HG02840 (cell line): ENCODE measurements around the gene ABHD17A.

ENCODE experiments used
- ATAC-seq: cut with Tn5 transposase; IDR thresholded peaks from one replicate; pipeline ENCODE4 v1.9.1; 2021; ENCODE audit warnings: mild to moderate bottlenecking, moderate library complexity, moderate number of reproducible peaks; ENCODE audit not compliant: unreplicated experiment, low FRiP score

ABHD17A gene

DNA sequence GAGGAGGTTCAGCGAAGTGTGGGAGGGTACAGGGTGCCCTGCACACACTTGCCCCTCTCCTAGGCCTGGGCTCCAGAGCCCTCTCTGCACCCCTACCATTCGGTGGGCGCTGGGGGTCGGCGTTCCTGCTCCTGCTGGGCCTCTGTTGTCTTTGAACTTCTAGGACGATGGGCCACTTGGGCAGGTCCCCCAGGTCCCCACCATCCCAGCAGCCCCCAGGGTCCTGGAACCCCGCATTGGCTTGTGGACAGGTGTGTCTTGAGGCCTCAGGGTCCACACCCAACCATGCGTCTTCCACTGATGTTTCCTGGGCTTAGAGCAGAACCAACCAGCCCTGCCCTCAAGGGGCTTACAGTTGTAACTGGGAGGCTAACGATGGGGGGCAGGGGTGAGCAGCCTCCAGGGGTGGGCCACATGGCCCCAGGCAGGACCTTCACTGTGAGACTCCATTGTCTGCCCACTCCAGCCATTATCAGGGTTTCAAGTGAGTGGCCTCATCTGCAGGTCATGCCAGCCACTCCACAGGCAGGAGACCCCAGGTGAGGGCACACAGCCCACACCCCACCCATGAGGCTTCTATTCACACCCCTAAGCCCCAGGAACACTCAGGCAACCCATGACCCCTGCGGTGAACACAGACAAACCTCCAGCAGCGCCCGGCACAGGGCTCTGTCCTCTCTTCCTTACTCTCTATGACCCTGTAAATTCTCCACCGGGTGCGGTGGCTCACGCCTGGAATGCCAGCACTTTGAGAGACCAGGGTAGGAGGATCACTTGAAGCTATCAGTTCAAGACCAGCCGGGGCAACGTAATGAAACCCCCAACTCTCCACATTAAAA lies 19.9 kb downstream of the ABHD17A start:
- ATAC-seq = no peak

DNA sequence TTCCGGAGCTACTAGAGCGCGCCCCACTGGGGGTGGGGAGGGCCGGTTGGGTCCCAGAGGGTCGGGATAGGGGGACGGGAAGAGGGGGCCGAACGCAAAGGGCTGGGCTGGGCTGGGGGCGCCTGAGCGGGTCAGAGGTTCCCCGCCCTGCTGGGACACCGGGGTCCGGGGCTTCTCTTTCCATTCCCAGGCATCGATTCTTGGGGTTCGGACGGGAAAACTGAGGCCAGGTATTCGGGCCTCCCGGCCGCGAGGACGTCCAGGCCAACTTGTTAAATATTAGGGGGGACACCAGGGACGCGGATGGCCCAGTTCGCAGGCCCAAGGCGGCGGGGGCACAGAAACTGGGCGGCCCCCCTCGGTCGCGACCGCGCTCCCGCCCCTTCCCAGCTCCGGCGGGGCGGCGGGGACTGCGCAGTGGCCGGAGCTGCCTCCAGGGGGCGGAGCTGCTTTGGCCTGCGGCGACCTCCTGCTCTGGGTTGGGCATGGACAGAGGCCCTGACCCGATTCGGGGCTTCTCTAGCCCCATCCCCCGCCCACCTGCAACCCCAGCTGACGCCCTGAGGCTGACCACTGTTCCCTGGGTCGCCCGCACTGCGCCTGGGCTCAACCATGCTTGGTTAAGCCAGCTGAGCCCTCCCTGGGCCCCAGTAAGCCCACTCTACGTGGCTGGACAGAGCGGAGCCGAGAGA lies 20.7 kb downstream of the ABHD17A start:
- no peak for ATAC-seq

DNA sequence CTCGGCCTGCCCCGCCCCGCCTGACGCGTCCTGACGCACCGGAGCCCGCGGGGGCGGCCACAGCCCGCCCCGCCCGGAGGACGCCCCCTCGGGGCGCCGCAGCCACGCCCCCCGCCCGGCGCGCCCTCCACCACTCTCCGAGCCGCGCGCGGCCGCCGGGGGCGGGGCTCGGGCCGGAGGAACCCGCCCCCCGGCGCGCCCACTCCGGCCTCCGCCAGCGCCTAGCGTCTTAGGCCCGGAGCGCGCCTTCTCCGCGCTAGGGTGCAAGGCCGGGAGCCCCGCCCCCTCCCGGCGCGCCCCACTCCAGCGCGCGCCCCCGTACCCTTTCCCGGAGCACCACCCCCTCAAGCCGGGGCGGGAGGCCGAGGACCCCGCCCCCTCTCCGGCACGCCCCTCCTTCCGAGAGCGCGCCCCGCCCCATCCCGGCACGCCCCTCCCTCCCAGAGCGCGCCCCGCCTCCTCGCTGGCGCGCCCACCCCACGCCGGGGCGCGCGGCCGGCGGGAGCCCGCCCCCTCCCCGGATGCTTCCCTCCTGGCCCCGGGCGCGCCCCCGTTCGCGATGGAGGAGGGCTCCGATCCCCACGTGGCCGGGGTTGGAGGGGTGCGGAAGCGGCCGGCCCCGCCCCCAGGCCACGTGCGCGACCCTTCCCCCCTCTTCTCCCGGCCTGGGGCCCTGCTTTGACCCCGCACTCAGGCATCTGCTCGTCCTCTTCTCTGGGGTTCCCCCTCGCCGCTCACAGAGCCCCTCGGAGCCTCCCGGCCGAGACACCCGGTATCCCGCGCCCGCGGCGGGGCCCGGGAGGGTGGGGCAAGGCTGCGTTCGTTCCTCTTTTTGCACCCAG lies 21.4 kb downstream of the ABHD17A start:
- peak; percentile 53 for ATAC-seq

DNA sequence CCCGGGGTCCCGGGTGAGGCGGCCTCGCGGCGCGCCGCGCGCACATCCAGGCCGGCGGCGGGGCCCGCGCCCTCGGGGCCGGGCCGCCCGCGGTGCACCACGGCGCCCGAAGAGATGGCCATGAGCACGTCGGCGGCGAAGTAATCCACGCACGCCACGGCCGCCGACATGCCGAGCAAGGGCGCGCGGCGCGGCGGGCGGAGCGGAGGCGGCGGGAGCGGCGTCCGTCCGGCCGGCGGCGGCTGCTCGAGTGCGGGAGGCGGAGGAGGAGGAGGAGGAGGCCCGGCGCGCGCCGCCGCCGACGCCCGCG lies 22.0 kb downstream of the ABHD17A start, which contains the start of gene KLF16:
Gene KLF16, minus strand, starts transcription at position 252 of the 310 bp plus-strand sequence. Its CDS starts 82 bp downstream, at position 170.
- ATAC-seq = no peak

DNA sequence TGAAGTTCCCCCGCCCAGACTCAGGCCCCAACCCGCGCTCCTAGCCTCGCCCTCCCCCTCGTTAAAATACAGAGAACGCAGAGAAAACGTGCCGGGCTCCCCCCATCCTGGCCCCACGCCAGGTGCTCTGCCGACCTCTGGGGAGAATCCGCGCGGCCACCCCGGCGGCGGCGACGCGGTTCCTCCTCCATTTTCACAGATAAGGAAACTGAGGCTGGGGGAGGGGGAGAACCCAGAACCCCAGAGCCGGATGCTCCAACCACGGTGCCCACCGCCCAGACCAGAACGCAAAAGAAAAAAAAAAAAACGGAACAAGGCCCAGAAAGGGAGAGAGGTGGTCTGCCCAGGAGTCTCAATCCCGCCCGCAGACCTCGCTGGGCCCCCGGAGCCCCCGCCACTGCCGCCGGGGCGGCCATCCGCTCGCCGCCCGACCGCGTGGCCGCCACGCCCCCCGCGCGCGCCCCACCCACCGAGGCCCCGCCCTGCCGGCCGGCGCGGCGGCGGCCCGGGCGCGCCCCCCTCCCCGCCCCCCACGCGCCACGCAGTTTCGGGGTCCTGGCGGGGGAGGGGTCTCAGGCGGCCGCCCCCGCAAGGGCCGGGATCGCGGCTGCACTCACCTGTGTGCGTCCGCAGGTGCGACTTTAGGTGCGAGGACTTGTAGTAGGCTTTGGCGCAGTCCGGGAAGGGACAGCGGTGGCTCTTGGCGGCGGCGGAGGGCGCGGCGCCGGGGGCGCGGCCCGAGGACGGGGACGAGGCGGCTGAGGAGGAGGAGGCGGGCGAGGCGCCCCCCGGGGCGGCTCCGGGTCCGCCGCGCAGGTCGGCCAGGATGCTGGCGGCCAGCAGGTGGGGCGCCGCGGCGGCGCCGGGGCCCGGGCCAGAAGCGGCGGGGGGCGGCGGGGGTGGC lies 22.6 kb downstream of the ABHD17A start:
- ATAC-seq = peak; percentile 16

DNA sequence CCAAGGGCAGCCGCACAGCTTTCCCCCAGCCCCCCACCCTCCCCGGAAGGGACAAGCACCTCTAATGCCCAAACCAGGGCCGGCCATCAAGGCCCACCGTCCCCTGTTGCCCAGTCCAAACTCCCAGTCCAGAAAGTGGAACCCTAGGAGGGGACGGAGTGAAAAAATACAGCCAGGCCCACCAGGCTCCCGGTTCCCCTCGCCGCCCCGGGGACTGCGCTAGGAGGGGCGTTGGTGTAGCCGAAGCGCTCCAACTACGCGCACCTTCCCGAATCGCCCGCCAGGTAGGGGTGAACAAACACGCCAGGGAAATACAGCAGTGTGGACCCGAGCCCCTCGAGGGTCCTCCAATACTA lies 23.2 kb downstream of the ABHD17A start:
- no peak for ATAC-seq

DNA sequence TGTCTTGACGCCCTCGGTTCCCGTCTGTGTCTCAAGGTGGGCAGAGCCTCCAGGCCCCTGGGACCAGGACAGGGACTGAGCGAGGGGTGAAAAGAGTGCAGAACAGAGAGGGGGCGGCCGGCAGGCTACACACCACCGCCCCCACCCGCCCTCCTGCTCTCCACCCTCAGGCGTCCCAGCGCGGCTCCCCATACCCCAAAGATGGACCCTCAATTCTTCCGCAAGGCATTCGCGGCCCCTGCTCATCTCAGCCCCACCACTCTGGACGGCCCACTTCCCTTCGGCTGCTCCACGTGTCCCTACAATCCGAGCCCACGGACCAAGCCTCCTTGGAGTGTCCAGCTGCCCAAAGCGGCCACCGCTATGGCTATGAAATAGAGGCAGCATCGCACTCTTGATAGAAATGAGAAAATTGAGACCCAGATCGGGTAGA lies 23.7 kb downstream of the ABHD17A start:
- no peak for ATAC-seq

DNA sequence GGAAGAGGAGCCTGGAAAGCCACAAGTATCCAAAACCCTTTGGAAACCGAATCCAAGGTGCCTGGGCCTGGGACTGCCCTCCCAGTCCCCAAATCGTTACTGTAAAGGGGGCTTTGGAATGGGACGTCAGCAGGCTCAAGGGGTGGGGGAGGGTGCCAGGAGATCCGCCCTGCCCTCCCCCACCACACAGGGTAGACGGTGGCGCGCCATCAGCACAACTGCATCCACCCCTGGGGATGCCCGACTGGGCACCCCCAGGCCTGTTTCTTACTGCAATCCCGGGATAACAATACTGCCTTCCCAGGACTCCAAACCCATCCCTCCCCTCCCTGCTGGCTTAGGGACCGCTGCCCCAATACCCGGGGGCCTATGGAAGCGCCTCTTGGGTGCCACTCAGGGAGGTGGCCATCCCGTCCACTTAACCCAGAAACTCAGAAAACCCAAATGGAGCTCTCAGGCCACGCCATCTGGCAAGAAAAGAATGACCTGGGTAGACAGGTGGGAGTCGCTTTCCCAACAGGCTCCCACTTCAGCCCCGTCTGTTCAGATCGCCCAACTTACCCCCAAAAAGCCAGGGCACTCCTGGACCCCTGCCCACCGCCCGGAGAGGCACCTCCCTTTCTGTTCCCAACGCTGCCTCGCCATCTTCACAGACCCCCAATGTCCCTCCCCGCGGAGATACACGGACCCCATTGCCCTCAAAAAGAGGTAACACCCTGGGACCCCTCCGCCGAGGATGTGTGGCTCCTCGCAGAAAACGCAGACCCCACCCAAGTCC lies 24.3 kb downstream of the ABHD17A start:
- no peak for ATAC-seq

DNA sequence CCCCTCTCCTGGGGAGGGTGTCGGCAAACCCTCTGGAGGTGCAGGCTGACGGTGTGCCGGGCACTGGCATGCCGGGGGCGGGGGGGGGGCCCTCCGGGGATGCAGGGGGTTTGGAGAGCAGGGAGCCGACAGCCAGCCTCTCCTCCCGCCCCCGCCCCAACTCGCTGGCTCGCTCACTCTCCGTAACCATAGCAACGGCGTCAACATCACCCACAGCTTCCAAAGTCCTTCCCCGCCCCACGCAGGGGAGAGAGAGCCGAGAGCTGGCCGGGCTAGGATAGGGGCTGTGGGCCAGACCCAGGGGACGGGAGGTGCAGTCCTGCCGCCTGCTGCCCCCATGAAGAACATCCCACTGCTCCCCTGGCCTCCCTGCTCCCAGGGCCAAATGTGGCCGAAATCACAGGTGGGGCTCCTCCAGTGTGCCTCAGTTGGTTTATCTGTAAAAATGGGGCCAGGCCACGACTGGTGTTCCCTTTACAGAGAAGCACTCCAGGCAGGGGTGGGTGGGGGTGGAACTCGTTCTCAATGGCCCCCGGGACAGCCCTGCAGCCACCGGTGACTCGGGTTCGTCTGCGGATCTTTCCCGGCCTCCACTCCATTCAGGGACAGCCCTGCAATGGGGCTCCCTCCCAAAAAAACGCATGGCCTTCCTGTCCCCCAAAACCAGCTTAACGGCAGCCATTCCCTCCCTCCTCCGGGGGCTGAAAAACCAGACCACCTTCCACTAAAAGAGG lies 25.1 kb downstream of the ABHD17A start:
- no peak for ATAC-seq

DNA sequence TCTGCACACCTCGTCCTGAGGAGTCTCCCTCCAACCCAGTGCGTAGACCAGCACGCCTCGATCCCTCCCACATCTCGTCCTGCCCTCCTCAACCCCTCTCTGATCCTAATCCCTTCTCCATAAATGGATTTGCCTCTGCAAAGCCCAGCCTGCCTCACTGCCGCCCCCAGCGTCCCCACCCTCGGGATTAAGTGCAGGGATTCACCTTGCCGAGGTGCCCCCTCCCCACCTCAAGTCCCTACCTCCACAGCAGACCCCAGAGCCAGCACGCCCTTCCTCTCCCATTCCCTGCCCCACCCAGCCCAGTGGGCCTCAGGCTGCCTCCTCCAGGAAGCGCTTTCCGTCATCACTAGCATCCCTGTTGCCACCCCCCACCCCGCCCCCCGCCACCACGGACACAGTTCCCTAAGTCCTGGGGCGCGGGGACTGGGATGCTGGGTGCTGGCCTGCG lies 25.9 kb downstream of the ABHD17A start:
- ATAC-seq = no peak

DNA sequence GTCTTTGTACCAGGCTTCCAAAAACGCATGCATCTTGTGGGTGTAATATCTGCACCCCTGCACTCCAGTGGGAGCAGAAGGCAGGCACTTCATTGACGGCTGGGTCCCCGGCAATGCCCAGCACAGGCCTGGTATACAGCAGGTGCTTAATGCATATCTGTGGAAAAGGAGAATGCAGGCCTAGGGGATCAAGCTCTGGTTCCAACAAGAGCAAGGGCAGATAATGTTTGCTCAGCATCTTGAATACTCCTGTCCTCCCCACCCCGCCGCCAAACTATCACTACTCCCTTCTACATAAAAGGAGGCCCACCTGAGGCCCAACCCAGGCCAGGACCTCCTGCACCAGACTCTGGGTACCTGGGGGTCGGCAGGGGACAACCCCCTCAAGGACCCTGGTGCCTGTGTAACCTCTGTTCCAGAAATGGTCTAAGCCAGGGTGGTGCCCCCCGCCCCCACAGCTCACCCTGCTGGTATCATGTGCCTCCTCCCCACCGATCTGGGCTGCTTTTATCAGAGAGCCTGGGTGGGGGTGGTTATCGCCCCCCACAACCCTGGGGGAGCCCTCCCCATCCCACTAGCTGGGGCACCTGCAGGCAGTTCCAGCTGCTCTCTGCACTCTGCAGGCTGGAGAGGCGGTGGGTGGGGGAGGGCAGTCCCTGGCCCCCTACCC lies 26.7 kb downstream of the ABHD17A start:
- no peak for ATAC-seq

DNA sequence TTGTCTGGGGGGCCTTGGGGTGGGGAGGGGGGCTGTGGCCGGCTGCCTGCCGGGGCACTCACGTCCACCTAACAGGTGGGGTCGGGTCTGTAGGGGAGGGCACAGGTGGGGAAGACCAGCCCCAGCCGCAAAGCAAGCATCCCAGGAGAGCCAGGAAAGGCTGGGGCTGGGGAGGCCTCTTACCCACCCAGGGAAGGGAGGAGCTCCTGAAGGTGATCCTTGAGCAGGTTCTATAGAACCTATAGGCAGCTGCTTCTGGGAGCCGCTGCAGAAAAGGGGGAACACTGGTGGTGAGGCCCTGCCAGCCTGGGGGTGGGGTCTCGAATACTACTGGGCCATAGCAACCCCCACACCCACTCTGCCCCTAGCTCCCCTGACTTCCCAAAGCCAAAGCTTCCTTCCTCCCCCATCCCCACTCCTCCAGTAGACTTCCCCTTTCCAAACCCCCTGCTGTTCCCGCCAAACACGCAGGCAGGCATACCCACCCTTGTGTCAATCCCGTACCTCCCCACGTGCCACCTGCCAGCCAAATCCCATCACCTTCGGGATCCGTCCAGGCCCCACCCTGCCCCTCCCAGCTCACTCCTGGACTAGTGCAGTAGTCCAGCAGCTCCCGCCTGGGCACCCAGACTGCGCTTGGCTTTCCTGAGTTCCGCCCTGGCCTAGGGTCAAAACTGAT lies 27.5 kb downstream of the ABHD17A start:
- no peak for ATAC-seq

DNA sequence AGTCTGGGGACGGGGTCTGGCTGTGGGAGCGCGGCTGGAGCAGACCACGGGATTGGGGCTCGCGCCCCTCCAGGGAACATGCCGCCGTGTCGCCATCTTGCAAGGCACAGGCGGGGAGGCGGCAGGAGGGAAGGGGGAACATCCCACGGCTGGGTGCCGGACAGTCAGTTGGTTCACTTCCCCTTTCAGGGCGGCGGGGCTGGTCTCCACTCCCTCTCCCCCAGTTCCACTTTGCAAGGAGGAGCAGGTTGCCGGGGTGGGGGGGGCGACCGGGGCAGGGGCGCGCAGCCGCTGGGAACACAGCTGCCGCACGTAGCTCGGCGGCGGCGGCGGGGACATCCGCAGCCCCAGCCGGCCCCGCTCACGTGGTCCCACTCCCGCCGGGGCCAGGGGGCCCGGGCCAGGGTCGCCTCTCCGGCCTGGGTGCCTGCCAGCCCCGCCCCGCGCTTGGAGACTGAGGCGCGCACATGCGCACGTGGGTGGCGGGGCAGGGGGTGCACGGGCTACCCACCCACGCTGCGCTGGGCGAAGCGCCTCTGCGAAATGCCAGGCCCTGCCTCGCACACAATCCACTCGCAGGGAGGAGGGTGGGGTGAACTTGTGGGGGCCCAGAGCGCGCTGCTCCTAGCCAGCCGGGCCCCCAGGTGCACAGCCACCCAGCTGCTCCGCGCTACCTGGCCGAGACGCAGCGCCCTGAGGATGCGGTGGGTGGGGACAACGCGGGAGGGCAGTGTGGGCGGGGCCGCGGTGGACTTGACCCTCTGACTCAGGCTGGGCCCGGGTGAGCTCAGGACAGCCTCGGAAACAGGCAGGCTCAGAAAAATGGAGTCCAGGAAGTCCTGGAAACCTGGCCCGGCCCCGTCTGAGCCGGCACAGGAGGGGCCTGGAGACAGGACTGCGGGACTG lies 28.3 kb downstream of the ABHD17A start:
- no peak for ATAC-seq

DNA sequence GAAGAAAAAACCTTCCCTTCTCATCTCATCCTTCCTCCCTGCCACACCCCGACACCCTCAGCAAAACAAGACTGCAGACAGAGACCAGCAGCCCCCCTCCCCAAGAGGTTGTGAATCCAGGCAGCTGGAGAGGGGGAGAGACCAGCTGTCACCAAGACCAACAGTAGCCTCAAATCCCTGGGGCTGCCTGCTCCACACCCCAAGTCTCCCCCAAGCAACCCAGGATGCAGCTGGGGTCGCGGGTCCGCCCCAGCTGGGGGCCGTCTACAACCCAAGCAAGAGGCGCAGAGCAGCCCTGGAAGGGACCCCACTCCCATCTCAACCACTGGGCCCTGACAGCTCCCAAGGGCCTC lies 29.0 kb downstream of the ABHD17A start:
- ATAC-seq = no peak

DNA sequence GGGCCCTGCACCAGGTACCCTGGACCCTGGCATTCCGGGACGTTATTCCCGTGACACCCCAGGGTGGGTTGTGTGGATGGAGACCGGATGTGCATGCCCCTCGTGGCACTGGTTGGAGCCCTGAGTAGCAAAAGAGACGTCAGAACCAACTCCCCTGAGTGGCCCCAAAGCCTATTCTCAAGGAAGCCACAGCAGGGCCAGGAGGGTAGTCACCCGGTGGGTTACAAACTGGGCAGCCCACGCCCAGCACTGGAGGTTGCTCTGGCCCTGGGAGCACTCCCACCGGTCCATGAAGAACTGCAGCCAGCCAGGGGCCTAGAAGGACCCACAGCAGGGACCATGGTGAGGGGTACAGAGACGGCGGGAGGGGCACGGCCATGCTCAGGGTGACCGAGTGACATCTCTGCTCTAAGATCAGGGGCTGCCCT lies 29.5 kb downstream of the ABHD17A start:
- ATAC-seq = no peak

DNA sequence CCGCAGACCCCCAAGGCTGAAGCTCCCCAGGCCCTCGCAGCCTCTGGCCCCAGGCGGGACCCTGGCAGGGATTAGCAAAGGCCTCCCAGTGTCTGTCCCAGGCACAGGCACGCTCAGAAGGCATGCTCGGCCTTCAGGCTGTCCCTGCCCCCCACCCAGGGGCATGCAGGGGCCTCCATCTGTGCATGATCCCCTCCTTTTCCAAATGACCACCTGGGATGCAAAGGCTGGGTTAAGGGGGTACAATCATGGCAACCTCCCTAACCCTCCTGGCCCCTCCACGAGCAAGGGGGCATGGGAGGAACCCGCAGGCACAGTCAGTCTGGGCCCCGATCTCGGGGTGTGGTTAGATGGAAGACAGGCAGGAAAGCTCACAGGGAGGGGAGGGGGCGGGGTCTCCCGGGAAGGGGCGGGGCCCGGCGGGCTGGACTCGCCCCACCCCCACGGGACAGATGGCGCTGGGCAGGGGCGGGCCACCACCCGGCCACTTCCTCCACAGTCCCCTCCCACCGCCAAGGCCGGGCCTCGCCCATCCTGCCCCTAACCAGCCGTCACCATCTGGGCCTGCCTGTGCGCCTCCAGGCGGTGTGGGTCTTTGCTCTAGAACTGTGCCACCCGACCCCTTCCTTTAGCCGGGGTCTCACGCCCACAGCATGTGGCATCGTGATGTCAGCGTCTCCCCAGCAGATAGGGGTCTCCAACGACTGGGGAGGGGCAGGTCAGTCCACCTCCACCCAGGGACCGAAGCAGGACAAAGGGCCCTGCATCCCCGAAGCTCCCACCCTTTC lies 30.1 kb downstream of the ABHD17A start:
- ATAC-seq = peak; percentile 46
